HCT116 (cell line): Measurements from ENCODE around the gene KRT5. TPM values are rescaled to one million over a fixed set of nuclear protein-coding genes. Genes with fewer than 3 reads are reported as not detected.

Experiments
- total RNA-seq: library from RNA; stranded (reverse); gene quantifications from one replicate; pipeline ENCODE4 v1.2.1, GENCODE V29; 2021; ENCODE audit not compliant: unreplicated experiment

The KRT5 gene
- total RNA-seq, 1 experiment from 2014 or later: 0.44 TPM

Other genes starting within 250 kb of the KRT5 start
- 1.5 TPM for gene KRT86, start 245.7 kb downstream of the KRT5 start, total RNA-seq
- 0.84 TPM for gene KRT81, start 228.9 kb downstream of the KRT5 start, total RNA-seq
- not detected for gene KRT83, start 199.0 kb downstream of the KRT5 start, total RNA-seq
- not detected for gene KRT85, start 152.9 kb downstream of the KRT5 start, total RNA-seq
- not detected for gene KRT84, start 134.7 kb downstream of the KRT5 start, total RNA-seq
- not detected for gene KRT82, start 114.1 kb downstream of the KRT5 start, total RNA-seq
- gene KRT75, start 86.0 kb downstream of the KRT5 start, total RNA-seq: not detected
- gene KRT6B, start 68.2 kb downstream of the KRT5 start, total RNA-seq: not detected
- gene KRT6C, start 46.6 kb downstream of the KRT5 start, total RNA-seq: not detected
- gene KRT6A, start 27.1 kb downstream of the KRT5 start, total RNA-seq: 0.66 TPM
- not detected for gene KRT71, start 32.8 kb upstream of the KRT5 start, total RNA-seq
- gene KRT74, start 53.4 kb upstream of the KRT5 start, total RNA-seq: not detected
- gene KRT72, start 81.1 kb upstream of the KRT5 start, total RNA-seq: 0.17 TPM
- gene KRT73, start 98.2 kb upstream of the KRT5 start, total RNA-seq: not detected
- not detected for gene KRT2, start 131.8 kb upstream of the KRT5 start, total RNA-seq
- 0.20 TPM for gene KRT1, start 160.0 kb upstream of the KRT5 start, total RNA-seq
- gene KRT77, start 183.1 kb upstream of the KRT5 start, total RNA-seq: not detected